Adrenal gland (tissue), 12 donors: ENCODE data around the gene CD180. TPM values are rescaled to one million over a fixed set of nuclear protein-coding genes. Genes with fewer than 3 reads are reported as not detected.

ENCODE experiments used
- DNase-seq, 7 donors: peaks; one replicate each; pipeline ENCODE4 v3.0.0-alpha.2; 2019 to 2020
- H3K27ac ChIP-seq, 5 donors: fragments of 200-600 bp; sonication (generic) in 4 of 5; 1 replicate in 3 of 5; 2 replicates in 2 of 5; pipeline versions ENCODE4 v1.5.1 to v1.8.0; 2016 to 2020; ENCODE audit warnings: mild to moderate bottlenecking in 1 of 5
- H3K27me3 ChIP-seq: fragments of 200-600 bp; 2 replicates; pipeline ENCODE4 v1.8.0; 2021
- H3K36me3 ChIP-seq, 2 donors: fragments of 200-600 bp; replicated peaks in 1 of 2; 1 replicate in 1 of 2; 2 replicates in 1 of 2; pipeline versions ENCODE4 v1.5.1 to v1.8.0; 2018 to 2022
- H3K4me1 ChIP-seq, 2 donors: fragments of 200-600 bp; replicated peaks in 1 of 2; 1 replicate in 1 of 2; 2 replicates in 1 of 2; pipeline versions ENCODE4 v1.5.1 to v1.8.0; 2018 to 2021
- H3K4me3 ChIP-seq, 4 donors: fragments of 200-600 bp; sonication (generic) in 3 of 4; one replicate each; pipeline ENCODE4 v1.5.1; 2016 to 2018
- H3K9me3 ChIP-seq, 3 donors: fragments of 200-600 bp; sonication (generic) in 1 of 3; replicated peaks in 1 of 3; 1 replicate in 2 of 3; 2 replicates in 1 of 3; pipeline versions ENCODE4 v1.5.1 to v1.8.0; 2016 to 2021
- POLR2A ChIP-seq, 2 donors: fragments of 450-650 bp; IDR thresholded peaks; one replicate each; pipeline ENCODE4 v1.6.1; 2017; ENCODE audit warnings: antibody characterized with exemption in 2 of 2, mild to moderate bottlenecking in 2 of 2, moderate library complexity in 1 of 2
- WGBS, 4 donors: extraction: QIAGEN DNeasy Blood & Tissue Kit in 2 of 4; methylation state at CpG; one replicate each; pipeline versions ENCODE4 v1.1.5 to v1.1.7; 2013 to 2017; 5-methylcytosine and 5-hydroxymethylcytosine counted together
- intact Hi-C, 2 donors: fragments of 100-400 bp; cut with DNase I; formaldehyde crosslinking; loops; one replicate each; pipeline versions ENCODE4 v1.14.1 to v1.15.0; 2022 to 2023
- polyA plus RNA-seq, 3 donors: library from polyadenylated mRNA; stranded (reverse); fragments of 200-250 nt in 2 of 3; fragments of 350-450 nt in 1 of 3; fragmentation: Illumina TruSeq in 1 of 3; extraction: RNeasy Lipid Tissue Mini Kit (QIAGEN cat#74804) in 1 of 3; gene quantifications; one replicate each; pipeline ENCODE4 v1.2.3, GENCODE V29; 2013 to 2014
- total RNA-seq, 9 donors: library from RNA; depleted of rRNA in 4 of 9; stranded (reverse); fragments of >200 nt in 4 of 9; fragments of 120-200 nt in 1 of 9; fragmentation: NEBNext Ultra II Directional in 1 of 9; extraction: Animal tissue kit (Norgen Biotek cat#: 25700) in 1 of 9; gene quantifications; one replicate each; pipeline versions ENCODE4 v1.1.0 to v1.2.4, GENCODE V29; 2013 to 2023
- TF ChIP-seq, protein P1 (sequence below), 6 experiments: fragments of 450-650 bp in 4 of 6; fragments of 200-600 bp in 2 of 6; sonication (generic) in 1 of 6; IDR thresholded peaks; 1 replicate in 5 of 6; 2 replicates in 1 of 6; pipeline versions ENCODE4 v1.5.1 to v1.8.0; 2016 to 2021; ENCODE audit warnings: antibody characterized with exemption in 6 of 6, mild to moderate bottlenecking in 2 of 6, moderate library complexity in 1 of 6
- donor health status: healthy with polysubstance abuse.
- donor health status: Bipolar disorder and iron deficiency.
- donor health status: DM: yes; HTN: yes; CAD: no.
- donor health status: DM: no; HTN: no; CAD: no.
- donor health status: DM: no; HTN: no; CAD: no.
- donor health status: DM: yes; HTN: yes; CAD: no.

The CD180 gene
- total and polyA plus RNA-seq, 12 donors: 0.37 to 3.6 (median 1.6) TPM

DNA sequence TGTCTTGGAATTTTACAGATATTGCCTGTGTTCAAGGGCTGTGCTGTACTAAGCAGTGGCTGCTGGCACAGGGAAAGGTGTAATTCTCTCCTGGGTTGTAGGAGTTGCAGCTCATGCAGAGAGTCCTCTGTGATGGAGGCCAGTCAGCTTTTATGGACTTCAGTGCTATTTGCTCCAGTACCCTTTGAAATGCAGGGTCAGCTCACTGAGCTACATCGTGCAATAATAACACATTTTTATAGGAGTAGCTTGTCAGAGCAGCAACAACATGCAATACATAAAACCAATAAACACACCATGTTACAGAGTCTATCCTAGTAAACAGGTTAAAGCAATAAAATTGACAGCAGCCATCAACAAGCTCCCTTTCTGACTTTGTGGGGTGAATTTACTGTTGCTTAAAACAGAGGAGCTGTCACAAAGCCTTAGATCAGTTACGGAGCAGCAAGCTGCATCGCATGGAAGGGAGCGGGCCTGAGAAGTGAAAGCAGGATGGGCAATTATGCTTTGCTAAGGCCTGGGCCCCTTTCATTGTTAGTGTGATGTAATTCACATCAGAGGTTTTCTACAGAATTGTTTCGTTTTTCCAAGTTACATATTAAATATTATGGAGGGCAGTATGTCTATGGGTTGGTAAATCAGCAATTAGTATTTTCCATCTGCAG is 16.8 kb downstream of the CD180 start:
- H3K4me1 ChIP-seq: peaks cover 0 to 7% of the 10 kb centered on the region in 2 donors
- DNase-seq: no peak
- H3K27ac ChIP-seq: no peak overlapping the region
- no peak overlapping the region for H3K4me3 ChIP-seq
- intact Hi-C loops: no loop called here
- no peaks in the 10 kb centered on the region for H3K36me3 ChIP-seq
- H3K27me3 ChIP-seq: no peaks in the 10 kb centered on the region
- no peak for TF ChIP-seq POLR2A (IDR thresholded peaks at IDR 0.05)
- TF ChIP-seq, protein P1, sequence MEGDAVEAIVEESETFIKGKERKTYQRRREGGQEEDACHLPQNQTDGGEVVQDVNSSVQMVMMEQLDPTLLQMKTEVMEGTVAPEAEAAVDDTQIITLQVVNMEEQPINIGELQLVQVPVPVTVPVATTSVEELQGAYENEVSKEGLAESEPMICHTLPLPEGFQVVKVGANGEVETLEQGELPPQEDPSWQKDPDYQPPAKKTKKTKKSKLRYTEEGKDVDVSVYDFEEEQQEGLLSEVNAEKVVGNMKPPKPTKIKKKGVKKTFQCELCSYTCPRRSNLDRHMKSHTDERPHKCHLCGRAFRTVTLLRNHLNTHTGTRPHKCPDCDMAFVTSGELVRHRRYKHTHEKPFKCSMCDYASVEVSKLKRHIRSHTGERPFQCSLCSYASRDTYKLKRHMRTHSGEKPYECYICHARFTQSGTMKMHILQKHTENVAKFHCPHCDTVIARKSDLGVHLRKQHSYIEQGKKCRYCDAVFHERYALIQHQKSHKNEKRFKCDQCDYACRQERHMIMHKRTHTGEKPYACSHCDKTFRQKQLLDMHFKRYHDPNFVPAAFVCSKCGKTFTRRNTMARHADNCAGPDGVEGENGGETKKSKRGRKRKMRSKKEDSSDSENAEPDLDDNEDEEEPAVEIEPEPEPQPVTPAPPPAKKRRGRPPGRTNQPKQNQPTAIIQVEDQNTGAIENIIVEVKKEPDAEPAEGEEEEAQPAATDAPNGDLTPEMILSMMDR (IDR thresholded peaks at IDR 0.05): no peak
- WGBS, 4 donors: 92 to 96% (median 93%) methylated on average over 5 of the region's 5 CpGs
- no peaks in the 10 kb centered on the region for H3K9me3 ChIP-seq

DNA sequence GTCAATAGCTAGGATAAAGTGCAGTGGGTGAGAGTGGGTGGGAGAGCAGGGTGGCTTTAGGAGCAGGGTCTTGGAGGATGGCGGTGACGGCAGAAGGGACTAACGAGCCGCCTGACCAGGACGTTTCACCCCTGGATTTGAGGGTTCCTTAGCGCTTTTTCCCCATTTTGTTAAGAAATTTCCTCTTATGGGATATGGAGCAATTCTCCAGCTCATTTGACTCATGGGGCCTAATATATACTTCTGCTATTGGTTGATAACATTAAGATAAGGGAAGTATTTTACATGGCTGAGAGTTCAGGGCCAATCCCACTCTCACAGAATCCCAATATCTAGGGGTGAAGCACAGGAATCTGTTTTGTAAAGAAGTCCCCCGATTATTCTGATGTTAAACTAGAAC is 17.6 kb downstream of the CD180 start:
- H3K27ac ChIP-seq: no peak overlapping the region
- H3K27me3 ChIP-seq: no peaks in the 10 kb centered on the region
- WGBS, 4 donors: 88 to 94% (median 90%) methylated on average over 7 of the region's 7 CpGs
- intact Hi-C loops: no loop called here
- TF ChIP-seq, protein P1 (IDR thresholded peaks at IDR 0.05): no peak
- no peak for TF ChIP-seq POLR2A (IDR thresholded peaks at IDR 0.05)
- H3K9me3 ChIP-seq: no peaks in the 10 kb centered on the region
- H3K4me1 ChIP-seq: peaks cover 0 to 7% of the 10 kb centered on the region in 2 donors
- DNase-seq: no peak
- no peak overlapping the region for H3K4me3 ChIP-seq
- H3K36me3 ChIP-seq: no peaks in the 10 kb centered on the region

DNA sequence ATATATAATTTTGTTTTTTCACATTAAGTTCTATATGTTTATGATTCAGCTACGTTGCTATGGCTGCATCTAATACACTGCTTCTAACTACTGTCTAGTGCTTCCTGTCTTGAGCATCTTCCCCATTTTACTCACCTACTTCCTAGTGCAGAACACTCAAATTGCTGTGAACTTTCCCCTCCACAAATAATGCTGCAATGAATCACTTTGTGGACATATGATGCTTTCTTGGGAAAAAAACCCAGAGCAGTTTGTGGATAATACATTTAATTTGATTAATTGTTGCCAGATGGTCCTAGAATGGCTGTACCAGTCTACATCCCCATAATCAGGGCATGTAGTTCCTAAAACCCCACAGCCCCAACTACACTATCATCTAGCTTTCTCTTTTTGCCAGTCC is 18.5 kb downstream of the CD180 start:
- TF ChIP-seq, protein P1 (IDR thresholded peaks at IDR 0.05): no peak
- no peak for TF ChIP-seq POLR2A (IDR thresholded peaks at IDR 0.05)
- Histone ChIP-seq H3K27me3 (no peaks in the 10 kb centered on the region), H3K36me3 (no peaks in the 10 kb centered on the region), H3K27ac (no peak overlapping the region), H3K9me3 (no peaks in the 10 kb centered on the region), H3K4me1 (peaks cover 0 to 7% of the 10 kb centered on the region in 2 donors), H3K4me3 (no peak overlapping the region)
- 59 to 81% (median 64%) methylated on average over 1 of the region's 1 CpG for whole genome bisulfite sequencing, 4 donors
- intact Hi-C loops: no loop called here
- DNase-seq: no peak

DNA sequence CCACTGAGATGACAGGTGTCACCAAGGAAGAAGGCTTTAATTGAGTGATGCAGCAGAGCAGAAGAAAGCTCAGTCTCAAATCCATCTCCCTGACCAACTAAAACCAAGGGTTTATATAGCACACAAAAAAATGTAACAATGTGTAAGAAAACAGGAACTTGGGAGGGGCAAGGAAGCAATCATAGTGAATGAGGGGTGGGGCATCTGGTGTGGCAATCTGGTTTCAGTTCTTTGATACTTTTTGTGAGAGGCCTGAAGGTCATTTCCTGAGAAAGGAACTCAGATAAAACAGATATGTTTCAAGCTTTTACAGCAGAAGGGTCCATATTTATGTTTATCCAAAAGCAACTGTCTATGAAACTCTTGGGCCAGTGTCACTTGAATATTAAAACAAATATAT is 19.7 kb downstream of the CD180 start:
- no peak for TF ChIP-seq POLR2A (IDR thresholded peaks at IDR 0.05)
- TF ChIP-seq, protein P1 (IDR thresholded peaks at IDR 0.05): no peak
- Histone ChIP-seq H3K36me3 (no peaks in the 10 kb centered on the region), H3K4me3 (no peak overlapping the region), H3K27ac (no peak overlapping the region), H3K4me1 (no peaks in the 10 kb centered on the region), H3K9me3 (no peaks in the 10 kb centered on the region), H3K27me3 (no peaks in the 10 kb centered on the region)
- DNase-seq: no peak
- intact Hi-C loops: no loop called here
